Karpas-422 (cell line): ENCODE data around the gene ARMC2. TPM values are rescaled to one million over a fixed set of nuclear protein-coding genes. Genes with fewer than 3 reads are reported as not detected.

ENCODE experiments used
- DNase-seq: peaks from one replicate; pipeline ENCODE4 v3.0.0-alpha.2; 2015
- H2AFZ ChIP-seq: fragments of 200-600 bp; sonication (generic); 2 replicates; pipeline ENCODE4 v1.6.1; 2014; ENCODE audit warnings: antibody characterized with exemption, low read length, mixed read lengths
- H3K27ac ChIP-seq: fragments of 200-600 bp; sonication (generic); 2 replicates; pipeline ENCODE4 v1.5.1; 2014; ENCODE audit warnings: mild to moderate bottlenecking, low read length, moderate library complexity
- H3K27me3 ChIP-seq: fragments of 200-600 bp; sonication (generic); 2 replicates; pipeline ENCODE4 v1.6.1; 2014; ENCODE audit warnings: low read length, mixed read lengths
- H3K36me3 ChIP-seq: fragments of 200-600 bp; sonication (generic); 2 replicates; pipeline ENCODE4 v1.6.1; 2014; ENCODE audit warnings: low read length, mixed read lengths; ENCODE audit not compliant: insufficient read depth
- H3K4me1 ChIP-seq: fragments of 200-600 bp; sonication (generic); 2 replicates; pipeline ENCODE4 v1.6.1; 2014; ENCODE audit warnings: mild to moderate bottlenecking, low read length, mixed read lengths
- H3K4me2 ChIP-seq: fragments of 200-600 bp; sonication (generic); 2 replicates; pipeline ENCODE4 v1.6.1; 2014; ENCODE audit warnings: low read length, low read depth, mild to moderate bottlenecking; ENCODE audit not compliant: poor library complexity, severe bottlenecking
- H3K4me3 ChIP-seq: fragments of 200-600 bp; sonication (generic); 2 replicates; pipeline ENCODE4 v1.5.1; 2014; ENCODE audit warnings: mild to moderate bottlenecking, antibody characterized with exemption, low read length, mixed read lengths
- H3K79me2 ChIP-seq: fragments of 200-600 bp; sonication (generic); 2 replicates; pipeline ENCODE4 v1.6.1; 2014; ENCODE audit warnings: mild to moderate bottlenecking, low read length, mixed read lengths
- H3K9ac ChIP-seq: fragments of 200-600 bp; sonication (generic); 2 replicates; pipeline ENCODE4 v1.6.0; 2014; ENCODE audit warnings: low read length
- H3K9me2 ChIP-seq: fragments of 200-600 bp; sonication (generic), shearing (Covaris generic); replicated peaks from 2 replicates; pipeline ENCODE4 v1.6.0; 2014; ENCODE audit warnings: mild to moderate bottlenecking, low read length, moderate library complexity; ENCODE audit not compliant: insufficient read depth
- H3K9me3 ChIP-seq: fragments of 300-700, 200-600 bp; sonication (generic); 2 replicates; pipeline ENCODE4 v1.6.1; 2014; ENCODE audit warnings: low read length, mixed read lengths
- H4K20me1 ChIP-seq: fragments of 200-600 bp; sonication (generic); 2 replicates; pipeline ENCODE4 v1.6.1; 2014; ENCODE audit warnings: mild to moderate bottlenecking, antibody characterized with exemption, low read length, low read depth; ENCODE audit not compliant: insufficient read depth
- total RNA-seq: library from RNA; depleted of rRNA; stranded (reverse); fragments of >200 nt; shearing (Covaris generic); gene quantifications from 2 replicates; pipeline ENCODE4 v1.2.3, GENCODE V29; 2014; ENCODE audit warnings: low replicate concordance

Gene ARMC2
- total RNA-seq, 1 experiment from 2014 or later: 1.0 TPM

- no peaks in the 10 kb centered on the region for H3K27me3 ChIP-seq
- H3K9me2 ChIP-seq: no peaks in the 10 kb centered on the region
- no peaks in the 10 kb centered on the region for H4K20me1 ChIP-seq
- no peaks in the 10 kb centered on the region for H3K79me2 ChIP-seq
- no peak overlapping the region for H3K4me2 ChIP-seq
- H3K9ac ChIP-seq: no peak overlapping the region
- H3K27ac ChIP-seq: no peak overlapping the region
- no peaks in the 10 kb centered on the region for H3K9me3 ChIP-seq
- H2AFZ ChIP-seq: no peak overlapping the region
- H3K36me3 ChIP-seq: no peaks in the 10 kb centered on the region
- peaks cover 18% of the 10 kb centered on the region for H3K4me1 ChIP-seq
- DNase-seq: no peak
- H3K4me3 ChIP-seq: no peak overlapping the region
Measured at GRCh38 chr6:108868647-108869046, 20.4 kb downstream of the ARMC2 start.

DNA sequence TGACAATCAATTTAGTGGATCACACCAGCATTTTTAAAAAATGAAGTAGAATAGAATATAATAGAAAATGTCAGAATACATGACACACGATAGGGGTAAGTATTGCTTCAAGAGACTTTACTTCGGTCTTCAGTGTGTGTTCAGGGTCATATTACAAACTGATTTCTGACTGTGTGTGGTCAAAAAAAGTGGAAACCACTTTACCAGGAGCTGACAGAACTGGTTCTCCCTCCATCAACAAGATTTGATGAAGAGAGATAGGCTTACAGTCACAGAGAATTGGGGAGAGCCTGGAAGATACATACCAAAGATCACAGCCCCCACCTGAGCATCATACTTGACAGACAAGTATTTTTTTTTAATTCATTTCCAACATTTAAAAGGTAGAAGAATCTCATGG is 21.7 kb downstream of the ARMC2 start:
- Histone ChIP-seq H3K9me2 (no peaks in the 10 kb centered on the region), H4K20me1 (no peaks in the 10 kb centered on the region), H3K9ac (no peak overlapping the region), H3K79me2 (no peaks in the 10 kb centered on the region), H3K9me3 (no peaks in the 10 kb centered on the region), H3K4me3 (no peak overlapping the region), H3K27me3 (no peaks in the 10 kb centered on the region), H3K27ac (no peak overlapping the region), H3K36me3 (no peaks in the 10 kb centered on the region), H3K4me1 (peaks cover 18% of the 10 kb centered on the region), H3K4me2 (no peak overlapping the region), H2AFZ (no peak overlapping the region)
- DNase-seq: no peak

- no peak for DNase-seq
- Histone ChIP-seq H3K4me1 (peaks cover 17% of the 10 kb centered on the region), H3K27me3 (no peaks in the 10 kb centered on the region), H3K4me3 (no peak overlapping the region), H3K9ac (no peak overlapping the region), H3K27ac (no peak overlapping the region), H3K79me2 (no peaks in the 10 kb centered on the region), H2AFZ (no peak overlapping the region), H4K20me1 (no peaks in the 10 kb centered on the region), H3K9me2 (no peaks in the 10 kb centered on the region), H3K9me3 (no peaks in the 10 kb centered on the region), H3K36me3 (no peaks in the 10 kb centered on the region), H3K4me2 (no peak overlapping the region)
Measured at GRCh38 chr6:108870357-108870756, 22.1 kb downstream of the ARMC2 start.

- H3K4me1 ChIP-seq: peaks cover 14% of the 10 kb centered on the region
- H2AFZ ChIP-seq: no peak overlapping the region
- H3K9me3 ChIP-seq: no peaks in the 10 kb centered on the region
- no peak overlapping the region for H3K4me2 ChIP-seq
- H4K20me1 ChIP-seq: no peaks in the 10 kb centered on the region
- H3K9me2 ChIP-seq: no peaks in the 10 kb centered on the region
- H3K36me3 ChIP-seq: no peaks in the 10 kb centered on the region
- H3K27ac ChIP-seq: no peak overlapping the region
- H3K9ac ChIP-seq: no peak overlapping the region; the same call in 1 of the 2 replicates
- no peak for DNase-seq
- H3K4me3 ChIP-seq: no peak overlapping the region
- H3K27me3 ChIP-seq: no peaks in the 10 kb centered on the region
- no peaks in the 10 kb centered on the region for H3K79me2 ChIP-seq
Measured at GRCh38 chr6:108872141-108872557, 23.9 kb downstream of the ARMC2 start.

DNA sequence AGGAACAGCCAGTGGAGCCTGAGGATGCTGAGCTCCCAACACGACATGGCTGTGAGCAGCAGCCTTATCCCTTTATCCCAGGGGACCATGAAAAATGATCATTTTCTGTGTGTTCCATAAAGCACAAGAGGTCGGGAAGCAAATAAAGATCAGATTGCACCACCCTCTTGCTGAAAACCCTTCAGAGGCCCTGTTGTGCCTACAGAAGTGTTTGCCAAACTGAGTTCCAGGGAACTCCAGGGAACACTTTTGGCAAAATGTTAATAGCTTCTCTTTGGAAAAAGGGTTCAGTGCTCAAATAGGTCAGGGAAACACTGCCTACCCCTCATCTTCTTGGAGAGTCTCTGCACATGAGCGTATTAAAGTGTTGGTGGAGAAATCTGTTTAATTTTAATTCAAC is 24.4 kb downstream of the ARMC2 start:
- Histone ChIP-seq H3K36me3 (no peaks in the 10 kb centered on the region), H3K4me3 (no peak overlapping the region), H3K9ac (no peak overlapping the region; the same call in 1 of the 2 replicates), H3K4me2 (no peak overlapping the region), H4K20me1 (no peaks in the 10 kb centered on the region), H3K9me3 (no peaks in the 10 kb centered on the region), H2AFZ (no peak overlapping the region), H3K9me2 (no peaks in the 10 kb centered on the region), H3K79me2 (no peaks in the 10 kb centered on the region), H3K4me1 (peaks cover 14% of the 10 kb centered on the region), H3K27me3 (no peaks in the 10 kb centered on the region), H3K27ac (no peak overlapping the region)
- DNase-seq: no peak

DNA sequence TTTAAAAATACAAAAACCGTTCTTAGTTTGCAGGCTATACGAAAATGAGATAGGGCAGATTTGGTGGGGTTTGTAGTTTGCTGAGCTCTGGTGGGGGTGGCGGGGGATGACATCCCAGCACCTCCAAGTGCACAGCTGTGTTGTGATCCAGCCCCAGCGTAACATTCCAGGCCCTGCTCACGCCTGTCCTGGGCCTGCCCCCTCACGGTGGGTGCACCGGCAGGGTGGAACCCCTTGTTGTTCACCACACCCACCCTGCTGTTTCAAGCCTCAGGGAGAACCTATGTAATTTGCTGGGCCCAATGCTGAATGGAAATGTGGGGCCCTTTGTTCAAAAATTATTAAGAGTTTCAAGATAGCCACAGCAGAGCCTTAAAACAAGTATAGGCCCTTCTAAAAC is 25.0 kb downstream of the ARMC2 start:
- Histone ChIP-seq H3K4me2 (no peak overlapping the region), H3K4me3 (no peak overlapping the region), H3K4me1 (peaks cover 14% of the 10 kb centered on the region), H3K9ac (no peak overlapping the region), H3K27ac (no peak overlapping the region), H3K36me3 (no peaks in the 10 kb centered on the region), H2AFZ (no peak overlapping the region), H3K79me2 (no peaks in the 10 kb centered on the region), H3K9me3 (no peaks in the 10 kb centered on the region), H3K9me2 (no peaks in the 10 kb centered on the region), H4K20me1 (no peaks in the 10 kb centered on the region), H3K27me3 (no peaks in the 10 kb centered on the region)
- no peak for DNase-seq

GRCh38 chr6:108873971-108874370 is 25.7 kb downstream of the ARMC2 start:
- H3K9me2 ChIP-seq: 0 out of 2 replicates have a peak, but pooled peaks cover 4% of the 10 kb centered on the region
- no peak overlapping the region for H3K27ac ChIP-seq
- H3K4me3 ChIP-seq: no peak overlapping the region
- H3K36me3 ChIP-seq: no peaks in the 10 kb centered on the region
- H4K20me1 ChIP-seq: no peaks in the 10 kb centered on the region
- H3K4me1 ChIP-seq: peaks cover 14% of the 10 kb centered on the region
- no peak overlapping the region for H3K4me2 ChIP-seq
- H2AFZ ChIP-seq: peak overlapping the region; percentile 19; the same call in 1 of the 2 replicates
- no peaks in the 10 kb centered on the region for H3K79me2 ChIP-seq
- H3K27me3 ChIP-seq: no peaks in the 10 kb centered on the region
- no peak for DNase-seq
- H3K9ac ChIP-seq: no peak overlapping the region
- H3K9me3 ChIP-seq: no peaks in the 10 kb centered on the region

DNA sequence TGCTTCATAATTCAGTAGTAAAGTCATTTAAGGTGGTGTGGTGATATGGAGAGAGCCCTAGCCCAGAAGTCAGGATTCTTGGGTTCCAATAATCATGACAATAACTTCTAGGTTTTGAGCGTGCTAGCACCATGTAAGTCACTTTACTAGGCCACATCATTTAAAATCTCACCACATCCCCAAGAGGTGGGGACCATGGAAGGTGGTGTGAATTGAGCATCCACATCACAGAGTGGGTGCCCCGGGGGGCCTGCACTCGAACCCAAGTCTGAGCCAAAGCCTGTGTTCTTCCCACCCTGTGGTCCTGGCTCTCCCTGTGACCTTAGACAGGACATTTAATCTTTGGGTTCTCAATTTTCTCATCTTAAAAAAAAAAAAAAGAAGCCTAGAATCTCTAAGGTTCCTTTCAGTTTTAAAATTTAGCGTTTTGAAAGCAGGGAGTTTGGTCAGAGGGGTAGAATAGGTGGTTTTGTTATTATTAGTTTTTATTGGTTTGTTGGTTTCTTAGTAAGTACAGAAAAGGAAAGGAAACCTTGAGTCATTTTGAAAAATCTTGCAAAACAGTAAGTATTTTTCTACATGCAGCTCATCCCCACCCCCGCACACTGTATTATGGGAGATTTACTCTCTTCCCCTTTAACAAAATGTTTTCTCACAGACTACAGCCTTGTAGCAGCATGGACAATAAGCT is 26.4 kb downstream of the ARMC2 start:
- H3K27ac ChIP-seq: no peak overlapping the region
- peaks cover 14% of the 10 kb centered on the region for H3K4me1 ChIP-seq
- no peaks in the 10 kb centered on the region for H3K9me3 ChIP-seq
- no peak overlapping the region for H2AFZ ChIP-seq
- DNase-seq: no peak
- no peaks in the 10 kb centered on the region for H4K20me1 ChIP-seq
- H3K9me2 ChIP-seq: 0 out of 2 replicates have a peak, but pooled peaks cover 4% of the 10 kb centered on the region
- no peaks in the 10 kb centered on the region for H3K36me3 ChIP-seq
- no peak overlapping the region for H3K9ac ChIP-seq
- H3K4me2 ChIP-seq: peak overlapping the region; percentile 35
- no peak overlapping the region for H3K4me3 ChIP-seq
- H3K27me3 ChIP-seq: no peaks in the 10 kb centered on the region
- H3K79me2 ChIP-seq: no peaks in the 10 kb centered on the region
